ENCODE data around the gene LRFN5.

LRFN5 gene

DNA sequence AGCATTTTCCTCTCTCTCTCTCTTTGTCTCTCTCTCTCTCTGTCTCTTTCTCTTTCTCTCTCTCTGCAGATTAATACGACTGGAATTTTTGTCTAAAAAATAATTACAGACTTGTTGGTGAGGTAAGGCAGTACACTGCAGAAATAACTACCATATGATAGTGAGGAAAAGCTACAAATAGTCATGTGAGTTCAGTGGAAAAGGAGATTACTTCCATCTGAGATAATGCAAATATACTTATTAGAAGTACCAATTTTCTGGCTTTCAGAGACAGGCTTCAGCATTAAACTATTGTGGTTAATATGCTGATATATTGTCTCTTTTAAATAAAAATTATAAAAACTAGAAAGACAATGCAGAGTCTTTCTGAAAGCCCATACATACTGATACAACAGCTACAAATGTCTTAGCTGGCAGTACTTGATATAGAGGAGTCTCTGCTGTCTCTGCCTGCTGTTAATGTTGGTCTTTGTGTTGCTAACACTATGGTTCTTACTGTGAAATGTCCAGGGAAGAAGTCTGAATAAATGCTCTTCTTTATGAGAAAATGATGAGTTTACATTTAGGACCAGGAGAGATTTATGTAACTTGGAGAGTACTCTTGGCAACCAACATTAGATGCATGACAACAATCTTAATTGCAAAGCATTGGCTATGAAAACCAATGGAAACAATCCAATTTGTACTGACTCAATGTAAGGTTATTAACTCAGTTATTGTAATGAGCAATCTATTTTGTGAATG, 167.0 kb downstream of the LRFN5 start:
- DNase-seq (ENCODE audit: low read depth), result no peak

DNA sequence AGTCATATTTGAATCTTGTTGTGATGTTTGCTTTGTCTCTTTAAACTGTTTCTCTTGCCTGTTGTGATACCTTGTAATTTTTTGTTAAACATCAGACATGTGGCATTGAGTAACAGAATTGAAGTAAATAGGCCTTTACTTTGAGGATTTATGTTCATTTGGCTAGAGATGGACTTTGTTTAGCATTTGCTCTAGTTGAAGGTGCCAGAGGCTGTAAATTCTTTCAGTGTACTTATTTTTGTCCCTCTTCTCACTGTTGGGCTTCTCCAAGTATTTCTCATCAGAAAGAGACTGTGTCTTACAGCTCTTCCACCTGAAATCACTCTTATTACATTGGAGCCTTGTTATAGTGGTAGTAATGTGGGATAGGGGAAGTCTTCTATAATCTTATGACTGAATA, 175.8 kb downstream of the LRFN5 start:
- no peak for DNase-seq (ENCODE audit: low read depth)

DNA sequence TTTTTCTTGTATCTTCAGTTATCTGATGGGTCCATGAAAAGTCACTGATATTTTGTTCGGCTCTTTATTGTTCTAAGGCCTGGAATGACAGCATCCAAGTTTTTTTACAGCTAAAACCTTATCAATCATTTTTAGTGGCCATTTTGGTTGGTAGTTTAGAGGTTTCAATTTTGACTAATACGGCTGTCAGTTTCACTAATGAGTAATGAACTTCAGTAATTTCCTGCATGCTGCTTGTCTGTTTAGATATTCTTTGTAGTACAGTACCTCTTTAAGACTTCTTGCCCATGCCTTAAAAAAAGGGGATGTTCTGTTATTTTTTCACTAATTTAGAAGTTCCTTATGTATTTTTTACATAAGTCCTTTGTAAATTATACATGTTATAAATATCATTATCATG, 176.7 kb downstream of the LRFN5 start:
- no peak for DNase-seq (ENCODE audit: low read depth)

DNA sequence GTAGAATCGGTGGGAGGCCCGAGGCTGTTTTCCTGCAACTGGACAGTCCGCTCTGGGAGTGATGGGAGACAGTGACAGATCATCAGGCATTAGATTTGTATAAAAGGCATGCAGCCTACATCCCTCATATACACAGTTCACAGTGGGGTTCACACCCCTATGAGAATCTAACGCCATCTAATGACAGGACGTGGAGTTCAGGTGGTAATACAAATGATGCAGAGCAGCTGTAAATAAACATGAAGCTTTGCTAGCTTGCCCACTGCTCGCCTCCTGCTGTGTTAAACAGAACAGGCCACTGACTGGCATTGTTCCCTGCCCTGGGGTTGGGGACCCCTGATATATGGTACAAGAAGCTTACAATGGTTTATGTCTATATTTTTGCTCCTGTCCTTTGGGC, 179.0 kb downstream of the LRFN5 start:
- no peak for DNase-seq (ENCODE audit: low read depth)

DNA sequence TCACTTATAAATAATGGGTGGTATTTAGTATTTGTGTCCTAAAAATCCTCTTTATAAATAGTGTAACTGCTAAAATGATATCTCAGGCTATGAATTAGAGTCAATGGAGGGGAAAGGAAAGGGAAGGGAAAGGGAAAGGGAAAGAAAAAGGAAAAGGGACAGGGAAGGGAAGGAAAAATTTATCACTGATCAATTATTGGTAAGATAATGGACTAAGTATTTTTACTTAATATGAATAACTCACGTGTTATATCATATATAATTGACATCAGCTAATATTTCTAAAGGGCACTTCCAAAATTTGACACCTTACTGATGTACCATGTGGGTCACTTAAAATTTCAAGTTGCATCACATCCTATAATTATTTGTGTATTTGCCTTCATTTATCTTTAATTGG, 193.1 kb downstream of the LRFN5 start:
- DNase-seq (ENCODE audit: low read depth), result no peak

DNA sequence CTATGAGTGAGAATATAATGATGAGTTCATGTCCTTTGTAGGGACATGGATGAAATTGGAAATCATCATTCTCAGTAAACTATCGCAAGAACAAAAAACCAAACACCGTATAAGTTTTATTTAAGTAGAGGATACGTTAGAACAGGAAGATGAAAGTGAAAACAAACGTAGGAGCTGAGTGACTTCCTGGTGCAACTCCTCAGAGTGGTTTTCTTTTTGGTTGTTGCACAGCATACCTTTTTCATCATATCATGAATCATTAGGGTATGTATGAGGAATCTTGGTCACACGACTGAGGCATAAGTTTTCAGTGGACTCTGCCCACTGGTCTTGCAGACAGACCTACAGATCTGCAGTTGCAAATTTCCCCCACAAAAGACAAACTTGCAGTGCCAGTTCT, 199.0 kb downstream of the LRFN5 start:
- no peak for DNase-seq (ENCODE audit: low read depth)

DNA sequence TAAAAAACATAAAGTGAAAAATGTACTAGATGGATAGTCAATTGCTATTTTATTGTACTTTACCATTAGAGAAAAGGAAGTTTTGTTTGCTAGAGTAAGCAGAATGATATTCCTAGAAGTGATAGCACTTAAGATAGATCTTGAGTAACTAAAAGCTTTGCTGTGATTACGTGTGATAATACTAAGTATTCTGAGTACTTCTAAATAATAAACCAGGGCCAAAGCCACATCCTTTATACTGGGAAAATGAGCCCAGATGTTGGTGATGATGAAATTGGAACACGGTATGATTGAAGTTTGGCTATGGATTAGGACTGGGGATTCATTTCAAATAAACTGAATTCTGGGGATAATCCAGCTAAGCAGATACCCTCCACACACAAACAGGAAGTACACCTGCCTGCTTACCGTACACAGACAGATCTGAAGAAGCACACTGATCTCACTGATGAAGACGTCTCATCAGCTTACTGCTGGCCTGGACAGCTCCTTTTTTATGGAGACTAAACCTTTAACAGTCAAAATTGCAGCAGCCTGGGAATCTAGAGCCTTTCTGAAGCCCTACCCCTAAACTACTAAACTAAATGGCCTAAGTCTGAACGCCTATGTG, 199.8 kb downstream of the LRFN5 start:
- DNase-seq (ENCODE audit: low read depth), result no peak

DNA sequence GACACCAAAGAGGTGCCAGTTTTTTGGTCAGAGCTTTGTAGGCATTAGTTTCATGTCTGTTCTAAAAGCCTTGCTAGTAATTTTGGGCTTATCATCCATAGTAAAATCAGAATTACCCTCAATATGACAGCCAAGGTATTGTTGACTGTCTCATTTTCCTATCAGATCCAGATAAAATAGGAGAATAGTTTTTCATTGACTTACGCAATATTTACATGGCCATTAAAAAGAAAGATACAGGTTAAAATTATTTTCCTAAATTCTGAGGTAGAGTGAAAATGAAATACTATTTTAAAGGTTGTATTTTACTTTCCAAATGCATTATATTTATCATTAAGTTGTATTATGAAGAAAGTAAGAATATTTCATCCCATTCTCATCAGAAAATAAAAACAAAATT, 203.7 kb downstream of the LRFN5 start:
- no peak for DNase-seq (ENCODE audit: low read depth)

DNA sequence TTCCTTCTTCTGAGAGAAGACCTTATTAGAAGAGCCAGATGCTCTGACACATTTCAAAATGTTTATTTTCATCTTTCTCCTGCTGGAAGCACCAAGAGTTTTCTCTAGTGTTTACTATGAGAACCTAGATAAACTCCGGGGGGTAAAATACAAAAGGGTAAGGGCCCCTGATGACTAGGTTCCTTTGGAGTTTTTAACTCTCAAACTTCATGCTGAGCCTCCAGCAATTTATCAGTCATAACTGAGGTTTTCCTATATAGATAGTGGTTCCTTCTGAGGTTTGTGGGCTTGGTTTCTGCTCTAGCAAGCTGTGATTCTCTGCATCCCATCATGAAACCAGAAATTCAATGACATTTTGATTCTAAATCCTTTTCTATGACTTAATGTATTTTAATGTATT, 210.9 kb downstream of the LRFN5 start:
- DNase-seq (ENCODE audit: low read depth), result no peak

DNA sequence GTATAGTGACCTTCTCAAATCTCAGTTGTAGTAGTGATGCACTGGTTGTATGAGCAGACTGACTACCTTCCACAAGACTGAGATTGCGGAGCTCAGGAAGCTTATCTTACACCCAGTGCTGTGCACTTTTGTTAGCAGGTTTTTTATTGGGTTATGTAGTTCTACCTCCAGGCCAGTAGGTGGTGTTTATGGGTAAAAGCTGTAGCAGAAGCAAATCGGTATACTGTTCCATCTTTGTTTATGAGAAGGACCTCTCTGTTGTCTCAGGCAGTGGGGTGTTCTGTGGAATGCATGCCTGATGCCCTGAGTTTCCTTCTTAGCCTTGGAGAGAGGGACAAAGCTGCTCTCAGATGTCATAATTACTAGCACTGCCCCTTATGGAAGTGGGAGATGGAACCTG, 217.8 kb downstream of the LRFN5 start:
- DNase-seq (ENCODE audit: low read depth), result no peak

DNA sequence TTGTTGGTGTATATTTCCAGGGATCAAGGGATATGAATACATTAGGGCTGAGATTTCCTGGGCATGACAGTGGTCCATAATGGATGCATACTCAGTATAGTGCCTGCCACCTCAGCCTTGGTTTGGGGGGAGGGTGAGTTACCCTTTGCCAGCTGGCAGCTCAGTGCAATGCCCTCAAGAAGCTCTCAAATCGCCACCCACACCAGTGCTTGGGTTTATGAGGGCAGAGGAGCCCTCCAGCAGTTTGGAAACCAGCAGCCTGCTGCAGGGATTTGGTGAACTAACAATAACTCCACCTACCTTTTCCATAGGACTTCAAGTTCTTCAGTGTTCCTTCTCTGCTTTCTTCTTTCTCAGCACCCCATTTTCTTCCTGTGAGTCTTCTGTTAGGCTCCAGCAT, 218.9 kb downstream of the LRFN5 start:
- DNase-seq (ENCODE audit: low read depth), result no peak

DNA sequence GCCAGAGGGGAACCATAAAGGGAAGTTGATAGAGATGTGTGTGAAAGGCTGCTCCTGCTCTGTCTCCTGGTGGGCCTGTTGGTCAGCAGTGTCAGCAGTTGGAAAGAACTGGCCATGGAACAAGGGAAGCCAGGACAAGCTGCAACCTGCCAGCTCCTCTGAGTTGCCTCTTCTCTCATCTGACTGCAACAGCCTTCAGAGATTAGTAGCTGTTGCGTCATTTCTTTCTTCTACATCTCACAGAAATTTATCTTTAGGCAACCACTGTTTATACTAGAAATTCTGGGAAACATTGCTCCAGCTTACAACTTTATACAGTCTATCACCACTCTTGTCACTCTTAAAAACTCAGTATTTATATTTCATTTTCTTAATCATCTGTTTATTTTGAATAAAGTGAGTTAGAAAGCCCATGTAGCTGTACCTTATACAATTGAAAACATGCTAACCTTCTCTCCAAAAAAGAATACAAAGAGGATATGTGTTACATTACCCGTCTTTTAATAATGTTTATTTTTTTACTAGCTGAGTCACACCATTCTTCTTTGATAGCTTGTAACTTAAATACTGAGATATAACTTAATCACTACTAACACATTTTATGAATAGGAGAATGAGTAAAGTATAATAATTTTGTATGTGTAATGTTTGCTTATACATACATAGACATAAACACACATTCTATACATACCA, 224.2 kb downstream of the LRFN5 start:
- no peak for DNase-seq (ENCODE audit: low read depth)

DNA sequence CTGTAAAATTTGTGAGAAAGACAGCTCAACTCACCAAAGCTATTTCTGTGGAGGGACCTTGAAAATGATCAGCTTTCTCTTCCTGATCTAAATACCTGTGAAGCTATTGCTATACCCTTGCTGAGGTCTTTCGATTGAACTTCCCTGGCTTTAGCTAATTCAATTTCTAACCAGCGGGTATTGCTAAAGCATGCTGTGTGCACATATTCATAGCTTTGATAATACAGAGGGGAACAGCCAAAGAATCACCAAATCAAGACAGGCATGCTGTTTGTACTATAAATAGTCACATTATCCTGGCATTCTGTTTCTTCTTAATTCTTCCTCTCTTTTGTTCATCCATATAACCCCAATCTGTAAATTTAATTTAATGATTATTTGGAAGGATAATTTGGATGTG, 233.0 kb downstream of the LRFN5 start:
- DNase-seq (ENCODE audit: low read depth), result no peak

DNA sequence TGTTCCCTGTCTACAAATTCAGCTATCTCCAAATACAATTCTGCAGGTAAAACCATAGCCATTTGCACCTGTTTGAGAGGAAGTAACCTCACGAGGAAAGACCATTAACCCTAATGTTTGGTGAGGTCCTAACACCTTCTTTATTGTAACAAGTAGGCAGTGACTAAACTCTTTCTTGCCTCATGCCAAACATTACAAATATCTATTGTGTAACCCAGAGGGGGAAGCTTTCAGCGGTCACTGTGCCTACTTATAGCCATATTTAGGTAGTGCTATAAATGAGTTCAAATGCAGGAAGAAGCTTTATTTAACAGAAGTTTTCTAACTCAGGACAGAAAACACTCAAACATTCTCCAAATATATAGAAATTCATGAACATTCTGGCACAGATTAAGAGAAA, 252.7 kb downstream of the LRFN5 start:
- DNase-seq (ENCODE audit: low read depth), result no peak

DNA sequence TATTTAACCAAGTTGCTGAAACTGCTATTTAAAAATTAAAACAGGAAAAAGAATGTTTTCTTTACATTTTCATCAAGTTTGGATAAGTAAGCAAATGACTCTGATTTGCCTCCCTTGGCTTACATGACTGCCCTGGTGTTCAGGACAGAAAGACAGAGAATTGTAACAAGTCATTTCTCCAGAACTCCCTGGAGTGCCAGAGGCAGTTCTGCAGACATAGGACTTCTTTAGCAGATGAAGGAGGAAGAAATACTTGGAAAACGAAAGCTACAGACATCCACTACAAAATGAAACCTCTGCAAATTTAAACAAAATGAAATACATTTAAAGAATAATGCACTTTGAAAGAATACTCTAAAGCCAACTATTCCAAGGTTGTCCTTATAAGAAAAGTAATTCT, 253.9 kb downstream of the LRFN5 start:
- no peak for DNase-seq (ENCODE audit: low read depth)

DNA sequence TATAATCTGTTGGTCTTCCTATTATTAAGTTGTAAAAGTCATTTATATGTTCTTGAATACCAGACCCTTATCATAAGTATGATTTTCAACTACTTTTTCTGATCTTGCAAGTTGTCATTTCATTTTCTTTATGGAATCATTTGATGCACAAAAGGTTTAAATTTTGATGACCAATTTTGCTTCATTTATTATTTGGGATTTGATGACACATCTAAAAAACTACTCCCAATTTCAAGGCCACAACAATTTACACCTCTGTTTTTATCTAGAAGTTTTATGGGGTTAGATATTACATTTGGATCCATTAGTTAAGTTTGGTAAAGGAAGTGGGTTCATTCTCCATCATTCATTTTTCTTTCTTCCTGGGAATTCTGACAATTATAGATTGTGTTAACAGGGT, 259.2 kb downstream of the LRFN5 start:
- DNase-seq (ENCODE audit: low read depth), result no peak

DNA sequence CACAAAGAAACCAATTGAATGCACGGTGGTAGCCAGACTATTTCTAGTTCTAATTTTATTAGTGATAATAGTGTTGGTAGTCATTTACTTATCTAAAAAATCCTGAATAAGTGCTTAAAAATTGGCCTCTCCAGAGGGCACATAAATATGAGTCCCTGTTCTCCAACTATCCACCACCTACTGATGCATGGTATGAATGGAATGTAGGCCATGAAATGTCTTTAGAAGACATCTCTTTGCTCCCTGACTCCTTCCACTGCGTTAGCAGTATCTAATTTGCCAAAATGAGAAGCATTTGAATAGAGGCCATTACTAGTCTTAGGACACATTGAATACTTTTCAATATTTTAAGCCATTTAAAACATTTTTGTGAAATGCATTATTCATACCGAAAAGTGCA, 261.7 kb downstream of the LRFN5 start:
- no peak for DNase-seq (ENCODE audit: low read depth)

DNA sequence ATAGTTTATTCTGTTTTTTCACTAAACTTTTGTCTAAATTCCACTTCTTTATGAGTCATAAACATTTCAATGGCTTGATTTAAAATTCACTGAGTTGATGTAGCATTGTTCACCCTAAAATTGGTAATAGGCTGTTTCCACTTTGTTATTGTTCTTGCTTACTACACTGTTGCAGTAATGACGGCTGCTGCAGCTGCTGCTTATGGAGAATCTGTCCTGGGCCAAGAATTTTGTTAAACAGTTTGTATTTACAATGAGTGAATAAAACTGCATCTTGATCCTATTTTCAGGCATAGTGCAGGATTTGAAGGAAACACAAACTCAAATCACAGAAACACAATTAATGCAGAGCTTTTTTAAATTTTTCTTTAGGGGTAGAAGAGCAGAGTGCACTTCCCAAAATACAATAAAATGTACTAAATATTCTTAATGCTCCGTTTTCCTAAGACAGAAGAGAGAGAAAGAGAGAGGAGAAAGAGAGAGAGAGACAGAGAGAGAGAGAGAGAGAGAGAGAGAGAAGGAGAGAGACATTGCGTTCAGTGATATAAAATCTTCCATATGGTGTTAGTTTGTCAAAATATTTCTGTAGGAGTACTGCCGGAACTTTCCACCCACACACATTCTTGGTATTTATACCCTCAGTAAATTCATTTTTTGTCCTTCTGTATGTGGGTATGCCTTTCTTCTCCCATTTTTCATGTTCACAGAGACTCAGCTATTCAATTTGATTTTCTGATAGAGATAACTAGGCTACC, 266.4 kb downstream of the LRFN5 start:
- no peak for DNase-seq (ENCODE audit: low read depth)

DNA sequence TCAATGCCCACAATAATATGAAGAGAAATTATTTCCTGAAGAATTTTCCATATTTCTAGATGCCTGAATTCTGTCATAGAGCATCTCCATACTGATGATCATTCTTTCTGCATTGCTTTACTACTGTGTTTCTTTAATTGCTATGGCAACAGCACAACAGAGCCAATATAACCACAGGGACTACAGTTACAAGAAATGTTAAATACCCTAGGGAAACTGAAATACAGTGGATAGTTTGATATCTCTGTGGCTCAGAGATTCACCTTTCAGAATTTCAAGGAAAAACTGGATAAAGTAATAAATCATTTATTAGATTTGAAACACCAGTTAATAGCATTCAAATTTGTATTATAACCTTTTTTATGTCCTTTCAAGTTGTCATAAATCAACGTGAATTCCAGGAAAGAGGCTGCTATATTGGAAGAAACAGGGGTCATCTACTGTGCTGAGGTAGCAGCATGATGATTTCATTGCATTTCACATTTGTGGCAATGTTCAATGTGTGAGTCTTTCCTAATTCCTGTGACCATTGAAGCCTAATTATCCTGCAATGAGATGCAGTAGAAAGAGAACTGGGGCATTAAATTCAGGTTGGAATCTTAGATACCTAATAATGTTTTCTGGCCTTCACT, 267.1 kb downstream of the LRFN5 start:
- no peak for DNase-seq (ENCODE audit: low read depth)

DNA sequence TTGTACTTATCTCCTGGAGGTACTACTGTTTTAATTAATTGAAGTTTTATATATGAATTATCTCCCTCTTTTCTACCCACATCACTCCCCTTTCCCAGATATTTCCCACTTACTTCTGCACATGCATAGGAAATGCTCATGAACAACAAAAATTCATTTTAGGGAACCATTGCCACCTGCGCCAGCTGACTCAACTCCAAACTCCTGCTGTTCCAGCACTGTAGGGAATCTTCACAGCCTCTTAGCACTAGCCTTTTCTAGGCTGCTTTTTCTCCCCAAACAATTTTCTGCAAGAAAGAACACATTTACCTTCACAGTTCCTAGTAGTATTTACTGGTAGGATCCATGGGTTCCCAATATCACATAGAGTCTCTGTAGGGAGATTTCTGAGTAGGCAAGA, 268.4 kb downstream of the LRFN5 start:
- DNase-seq (ENCODE audit: low read depth), result no peak

DNA sequence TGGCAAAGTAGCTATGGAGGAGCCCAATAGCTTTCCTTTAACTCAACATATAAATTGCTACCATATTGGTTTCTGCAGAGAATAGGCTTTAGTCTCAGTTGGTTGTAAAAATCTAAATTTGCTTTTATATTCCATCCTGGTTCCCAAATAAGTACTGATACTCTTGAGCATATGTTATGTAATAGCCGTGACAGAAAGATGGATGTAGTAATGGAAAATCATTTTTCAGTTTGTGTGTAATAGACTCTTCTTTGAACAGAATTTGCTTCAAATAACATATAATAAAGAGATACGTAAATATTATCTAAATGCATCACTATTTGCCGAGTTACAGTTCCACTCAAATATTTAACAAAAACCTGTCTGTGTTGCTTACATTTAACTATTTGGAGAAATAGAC, 271.6 kb downstream of the LRFN5 start:
- no peak for DNase-seq (ENCODE audit: low read depth)

DNA sequence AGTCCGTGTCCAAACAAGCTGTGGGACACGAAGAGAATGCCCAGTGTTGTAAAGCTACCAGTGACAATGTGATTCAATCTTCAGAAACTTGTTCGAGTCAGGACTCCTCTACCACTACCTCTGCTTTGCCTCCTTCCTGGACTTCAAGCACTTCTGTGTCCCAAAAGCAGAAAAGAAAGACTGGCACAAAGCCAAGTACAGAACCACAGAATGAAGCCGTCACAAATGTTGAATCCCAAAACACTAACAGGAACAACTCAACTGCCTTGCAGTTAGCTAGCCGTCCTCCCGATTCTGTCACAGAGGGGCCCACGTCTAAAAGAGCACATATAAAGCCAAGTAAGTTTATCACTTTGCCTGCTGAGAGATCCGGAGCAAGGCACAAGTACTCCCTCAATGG, 284.9 kb downstream of the LRFN5 start:
- DNase-seq (ENCODE audit: low read depth), result no peak
